Measurements from ENCODE around the gene CAMSAP1.

The CAMSAP1 gene

DNA sequence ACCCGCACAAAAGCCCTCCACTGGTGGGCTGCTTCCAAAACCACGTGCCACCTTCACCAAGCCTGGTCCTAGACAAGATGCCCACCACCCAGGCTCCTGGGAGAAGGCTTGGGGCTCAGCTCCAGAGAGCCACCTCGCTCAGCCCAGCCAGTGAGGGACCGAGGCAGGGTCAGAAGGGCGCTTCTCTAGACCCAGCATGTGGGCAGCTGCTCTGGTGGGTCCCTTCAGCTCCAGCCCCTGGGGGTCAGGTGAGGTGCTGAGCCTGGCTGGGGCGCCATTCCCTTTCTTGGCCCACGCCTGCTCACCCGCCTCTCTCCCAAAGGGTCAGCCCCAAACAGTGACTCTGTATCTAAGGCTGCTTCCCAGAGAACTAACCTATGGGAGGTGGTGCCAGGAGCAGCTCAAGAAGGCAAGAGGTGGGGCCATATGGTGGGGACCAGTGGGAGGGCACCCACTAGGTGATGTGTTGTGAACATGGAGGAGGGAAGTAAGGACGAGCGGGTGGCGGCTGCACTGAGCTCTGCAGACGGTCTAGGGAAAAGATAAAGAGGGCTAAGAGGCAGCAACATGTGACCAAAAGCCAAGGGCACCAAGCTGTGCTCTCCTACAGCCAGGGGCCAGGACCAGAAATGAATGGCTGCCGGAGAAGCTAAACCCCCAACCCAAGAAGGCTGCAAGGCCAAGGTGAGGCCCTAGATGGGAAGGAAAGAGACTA is 79.3 kb downstream of the CAMSAP1 start:
- no peak for DNase-seq

GRCh38 chr9:135827301-135827700 is 80.0 kb downstream of the CAMSAP1 start:
- no peak for DNase-seq

DNA sequence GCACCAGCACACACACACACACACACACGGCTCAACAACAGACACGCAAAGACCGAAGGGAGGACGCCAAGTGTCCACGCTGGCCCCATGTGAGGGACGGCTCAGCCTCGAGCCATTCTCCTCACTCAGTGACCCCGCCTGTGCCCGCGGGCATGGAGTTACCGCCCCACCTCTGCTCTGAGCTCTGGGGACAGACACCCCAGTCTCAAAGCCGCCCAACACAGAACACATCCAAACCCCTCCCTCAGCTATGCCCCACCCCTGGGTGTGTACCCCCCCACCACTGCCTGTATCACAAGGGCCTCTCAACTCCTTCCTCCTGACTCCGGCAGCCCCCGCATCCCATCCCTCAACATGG is 81.2 kb downstream of the CAMSAP1 start:
- no peak for DNase-seq

DNA sequence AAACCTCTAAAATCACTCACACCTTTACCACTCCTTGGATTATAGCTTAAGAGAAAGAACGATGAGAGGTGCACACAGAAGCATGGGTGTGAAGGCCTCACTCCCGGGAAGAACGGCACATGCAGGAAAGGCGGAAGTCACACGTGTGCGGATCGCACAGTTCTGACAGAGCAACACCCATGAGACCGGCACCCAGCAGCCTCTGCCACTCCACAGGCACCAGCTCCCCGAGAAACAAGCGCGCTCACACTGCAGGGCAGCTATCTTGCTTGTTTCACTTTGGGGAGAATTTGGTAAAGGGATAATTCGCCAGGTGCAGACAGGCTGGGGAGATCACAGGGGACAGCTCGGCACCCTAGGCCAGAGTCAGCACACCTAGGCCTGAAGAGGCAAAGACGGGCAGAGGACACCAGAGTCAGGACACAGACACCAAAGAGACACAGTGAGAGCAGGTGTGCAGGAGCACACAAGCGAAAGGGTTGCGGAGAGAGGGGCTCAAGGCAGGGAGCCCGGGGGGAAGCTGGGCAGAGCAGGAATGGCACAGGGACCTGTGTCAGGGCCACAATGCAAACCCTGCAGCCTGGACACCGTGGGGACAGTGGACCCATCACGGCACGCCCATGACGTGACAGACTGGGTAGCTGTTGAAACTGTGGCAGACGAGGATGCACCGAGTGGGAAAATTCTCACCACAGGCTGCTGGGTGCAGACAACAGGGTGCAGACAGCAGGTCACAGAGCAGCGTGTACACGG is 81.7 kb downstream of the CAMSAP1 start:
- no peak for DNase-seq

GRCh38 chr9:135823036-135823435 is 84.3 kb downstream of the CAMSAP1 start:
- DNase-seq: no peak

DNA sequence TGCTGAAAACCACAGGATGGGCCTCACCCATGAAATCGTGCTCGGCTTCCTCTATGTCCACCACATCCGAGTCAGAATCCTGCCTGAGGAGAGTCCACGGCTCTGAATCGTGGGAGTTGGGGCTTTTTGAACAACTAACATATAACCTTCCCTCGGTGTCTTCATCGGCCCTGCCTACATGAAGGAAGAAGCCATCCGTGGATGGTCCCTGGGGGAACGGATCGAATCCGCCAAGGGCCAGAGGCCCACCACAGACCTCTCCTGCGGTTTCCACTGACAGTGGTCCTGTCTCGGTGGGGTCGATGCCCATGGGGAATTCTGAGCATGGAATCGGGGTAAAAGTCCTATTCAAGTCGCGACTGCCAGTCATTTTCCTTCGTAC is 85.0 kb downstream of the CAMSAP1 start:
- no peak for DNase-seq

- no peak for DNase-seq
Measured at GRCh38 chr9:135821733-135822373, 85.5 kb downstream of the CAMSAP1 start.

GRCh38 chr9:135821116-135821515 is 86.2 kb downstream of the CAMSAP1 start:
- no peak for DNase-seq

DNA sequence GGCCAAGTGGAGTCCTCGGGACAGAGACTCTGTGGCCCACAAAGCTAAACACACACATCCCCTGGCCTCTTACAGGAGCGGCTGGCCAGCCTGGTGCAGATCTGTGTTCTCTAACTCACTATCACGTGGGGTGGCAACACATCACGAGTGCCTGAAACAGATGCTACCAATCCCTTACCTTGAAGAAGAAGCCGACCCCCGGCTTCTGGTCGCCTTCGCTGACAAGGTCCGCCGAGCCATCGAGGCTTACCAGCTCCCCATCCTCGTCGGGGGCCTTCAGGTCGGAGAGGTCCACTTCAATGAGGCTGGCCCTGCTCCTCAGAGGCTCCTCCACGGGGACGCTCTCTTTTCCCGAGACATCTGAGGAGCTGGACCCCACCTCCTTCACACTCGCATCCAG is 86.7 kb downstream of the CAMSAP1 start:
- DNase-seq: no peak

GRCh38 chr9:135819905-135820304 is 87.4 kb downstream of the CAMSAP1 start:
- no peak for DNase-seq

GRCh38 chr9:135818718-135819475 is 88.4 kb downstream of the CAMSAP1 start:
- no peak for DNase-seq

GRCh38 chr9:135817951-135818717 is 89.2 kb downstream of the CAMSAP1 start:
- no peak for DNase-seq

GRCh38 chr9:135816651-135816970 is 90.7 kb downstream of the CAMSAP1 start:
- no peak for DNase-seq

DNA sequence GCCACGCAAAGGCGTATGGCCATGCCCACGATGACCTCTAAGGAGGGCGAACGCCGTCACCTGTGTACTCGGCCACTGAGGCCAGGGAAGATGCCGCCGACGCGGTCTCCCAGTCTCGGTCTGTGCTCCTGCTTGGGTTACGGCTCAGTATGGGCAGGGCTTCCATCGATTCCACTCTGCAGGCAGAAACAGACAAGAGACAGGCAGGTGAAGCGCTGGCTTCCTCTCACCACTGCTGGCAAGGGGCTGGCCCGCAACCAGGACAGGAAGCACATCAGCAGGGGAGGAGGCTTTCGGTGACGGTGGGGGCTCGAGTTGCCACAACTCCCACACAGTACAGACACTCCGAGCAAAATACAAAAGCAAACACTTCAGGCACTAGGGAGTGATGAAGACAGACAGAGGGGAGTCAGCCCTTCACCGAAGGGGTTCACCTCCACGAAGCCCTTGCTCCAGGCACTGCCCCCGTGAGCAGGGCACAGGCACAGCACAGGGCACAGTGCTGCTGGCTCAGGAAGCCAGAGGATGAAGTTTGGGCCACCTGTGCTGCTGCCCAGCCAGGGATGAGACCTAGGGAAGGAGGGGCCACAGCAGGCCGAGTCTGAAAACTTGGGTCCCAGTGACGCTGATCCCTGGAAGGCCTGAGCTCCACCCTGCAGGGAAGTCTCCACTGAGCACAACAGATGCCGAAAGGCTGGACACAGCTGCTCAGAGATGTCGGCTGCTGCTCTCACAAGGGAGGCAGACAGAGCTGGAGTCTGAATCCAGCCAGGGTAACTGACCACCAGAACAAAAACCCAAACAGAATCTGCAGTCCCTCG is 91.3 kb downstream of the CAMSAP1 start:
- no peak for DNase-seq

DNA sequence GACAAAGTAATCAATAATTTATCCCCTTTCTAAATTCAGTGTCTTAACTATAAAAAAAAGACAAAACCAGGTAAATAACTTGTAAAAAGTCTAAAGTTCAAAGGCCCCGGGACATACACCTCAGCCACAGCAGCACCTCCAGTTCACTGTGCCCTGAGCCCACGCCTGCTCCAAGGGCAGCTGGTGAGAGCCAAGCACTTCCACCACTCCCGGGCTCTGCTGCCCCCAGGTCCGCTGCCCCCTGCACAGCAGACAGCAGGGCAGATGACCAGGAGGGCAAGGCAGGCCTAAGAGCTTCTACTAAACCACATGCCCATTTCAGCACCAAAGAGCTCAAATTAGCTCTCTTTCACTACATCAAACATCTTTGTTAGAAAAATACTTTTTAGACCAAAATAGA is 91.9 kb downstream of the CAMSAP1 start:
- no peak for DNase-seq

DNA sequence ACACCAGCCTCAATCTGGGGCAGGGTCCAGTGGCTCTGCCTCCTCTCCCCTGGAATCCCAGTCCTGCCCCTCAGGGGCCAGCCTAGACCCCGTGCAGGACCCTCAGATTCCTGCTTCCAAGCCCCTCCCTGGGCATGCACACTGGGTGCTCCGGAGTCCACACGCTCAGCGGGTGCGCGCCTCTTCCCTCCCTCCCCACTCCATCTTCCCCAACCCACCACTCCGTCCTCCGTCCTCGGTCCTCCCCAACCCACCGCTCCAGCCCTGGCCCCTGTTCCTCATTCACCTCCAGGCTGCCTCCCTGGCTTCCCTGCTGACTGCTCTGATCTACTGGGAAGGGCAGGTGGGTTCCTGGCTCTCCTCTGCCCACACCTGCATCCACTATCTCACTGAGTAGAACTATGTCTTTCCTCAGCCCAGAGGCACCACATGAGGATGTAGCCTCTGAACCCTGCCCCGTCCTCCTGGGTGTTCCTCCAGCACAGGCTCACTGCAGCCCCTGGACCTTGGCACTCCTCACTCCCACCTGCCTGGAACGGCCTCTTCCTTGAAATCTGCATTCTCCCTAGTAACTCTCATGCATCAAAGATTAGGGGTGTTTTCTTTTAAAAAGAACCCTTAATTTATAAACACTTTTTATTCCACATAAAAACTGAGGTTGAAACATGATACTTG is 92.8 kb downstream of the CAMSAP1 start:
- no peak for DNase-seq

DNA sequence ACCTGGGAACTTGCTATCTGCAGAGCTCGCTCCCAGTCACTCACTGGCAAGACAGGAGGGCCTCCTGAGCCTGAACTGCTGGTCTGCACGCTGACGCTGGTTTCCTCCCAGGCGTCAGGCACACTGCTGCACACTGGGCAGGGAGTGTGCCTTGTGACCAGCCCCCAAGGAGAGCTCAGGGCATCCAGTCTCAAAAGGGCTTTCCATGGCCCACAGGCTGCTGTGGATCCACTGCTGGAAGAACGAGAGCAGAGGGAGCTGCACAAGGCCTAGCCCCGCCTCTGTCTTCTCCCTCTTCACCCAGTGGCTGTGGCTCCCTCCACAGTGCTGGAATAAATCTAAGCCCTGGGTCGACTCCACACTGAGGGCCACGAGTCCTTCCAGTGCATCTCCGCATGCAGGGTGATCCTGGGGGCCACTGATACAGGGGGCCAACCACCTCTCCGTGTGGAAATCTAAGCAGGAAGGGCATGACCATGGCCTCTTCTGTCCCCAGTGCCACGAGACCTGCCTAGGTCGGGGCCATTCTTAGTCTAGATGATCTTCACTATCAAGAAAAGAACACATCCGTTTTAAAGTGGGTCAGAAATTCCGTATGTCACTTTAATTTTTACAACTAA is 93.6 kb downstream of the CAMSAP1 start:
- DNase-seq: no peak

- no peak for DNase-seq
Measured at GRCh38 chr9:135812961-135813360, 94.4 kb downstream of the CAMSAP1 start.

DNA sequence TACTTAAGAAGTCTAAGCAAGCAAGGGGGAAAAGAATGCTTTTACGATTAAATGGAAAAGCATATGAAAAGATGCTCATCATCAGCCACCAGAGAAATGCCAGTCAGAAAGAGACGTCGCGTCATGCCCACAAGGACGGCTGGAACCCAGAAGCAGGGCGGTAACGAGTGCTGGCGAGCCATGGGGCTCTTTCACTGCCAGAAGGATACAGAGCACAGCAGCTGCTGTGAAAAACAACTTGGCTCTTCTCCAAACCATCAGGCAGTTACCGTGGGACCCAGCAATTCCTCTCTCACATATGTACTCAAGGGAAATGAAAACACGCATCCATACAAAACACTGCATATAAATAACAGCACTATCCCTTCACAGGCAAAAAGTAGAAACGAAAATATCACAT is 95.5 kb downstream of the CAMSAP1 start:
- no peak for DNase-seq

DNA sequence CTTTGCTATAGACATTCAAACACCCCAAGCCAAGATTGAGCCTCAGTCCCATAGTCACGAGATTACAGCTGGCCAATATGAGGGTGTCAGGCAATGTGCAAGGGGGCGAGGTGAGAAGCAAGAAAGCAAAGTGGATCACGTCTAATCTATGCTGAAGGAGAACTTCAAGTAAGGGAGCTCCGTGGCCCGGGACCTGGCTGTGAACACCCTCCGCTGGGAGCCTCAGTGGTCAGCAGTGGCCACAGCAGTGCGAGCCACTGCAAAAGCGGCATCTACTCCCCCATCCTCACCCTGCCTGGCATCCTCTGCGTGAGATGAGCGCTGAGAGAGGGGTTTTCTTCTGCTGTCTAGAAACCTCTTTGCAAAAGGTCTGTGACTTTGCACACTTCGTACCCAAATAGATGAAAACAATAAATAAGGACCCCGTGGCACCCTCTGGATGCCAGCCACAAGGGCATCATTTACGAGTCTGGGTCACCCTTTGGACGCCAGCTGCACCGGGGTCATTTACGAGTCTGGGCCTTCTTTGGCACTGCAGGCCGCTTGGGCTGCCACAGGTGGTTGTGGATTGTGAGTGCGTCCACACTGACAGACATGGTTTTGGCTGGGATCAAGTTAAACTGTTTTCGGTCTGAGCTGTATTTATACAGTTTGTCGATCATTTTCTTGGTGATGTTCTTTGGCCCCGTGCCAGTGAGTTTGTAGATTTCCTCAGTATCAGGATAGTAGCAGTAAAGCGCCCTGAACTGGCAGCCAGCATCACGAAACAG is 96.4 kb downstream of the CAMSAP1 start:
- no peak for DNase-seq

Measured in stimulated activated CD4-positive, alpha-beta T cell treated with anti-CD3 and anti-CD28 coated beads, Interleukin-4, amount 100 ng/mL, for 24 hours (primary cell).